Lower lobe of right lung (tissue), 2 donors: ENCODE data around the gene MBNL1. TPM values are rescaled to one million over a fixed set of nuclear protein-coding genes. Genes with fewer than 3 reads are reported as not detected.

Experiments used
- ATAC-seq, 2 donors: fragments of 200-7000 bp; cut with Tn5 transposase; one replicate each; pipeline ENCODE4 v1.9.1; 2020 to 2022; ENCODE audit warnings: mild to moderate bottlenecking in 2 of 2, moderate library complexity in 2 of 2
- DNase-seq: peaks from one replicate; pipeline ENCODE4 v3.0.0-alpha.2; 2020
- H3K27ac ChIP-seq: fragments of 200-600 bp; one replicate; pipeline ENCODE4 v1.8.0; 2022
- H3K27me3 ChIP-seq: fragments of 200-600 bp; one replicate; pipeline ENCODE4 v1.8.0; 2022; ENCODE audit warnings: low read depth
- H3K36me3 ChIP-seq: fragments of 200-600 bp; one replicate; pipeline ENCODE4 v1.8.0; 2022; ENCODE audit warnings: mild to moderate bottlenecking
- H3K4me1 ChIP-seq: fragments of 200-600 bp; one replicate; pipeline ENCODE4 v1.8.0; 2022
- H3K4me3 ChIP-seq: fragments of 200-600 bp; one replicate; pipeline ENCODE4 v1.8.0; 2022; ENCODE audit warnings: mild to moderate bottlenecking
- H3K9me3 ChIP-seq: fragments of 200-600 bp; one replicate; pipeline ENCODE4 v1.8.0; 2022
- CTCF ChIP-seq: fragments of 200-600 bp; IDR thresholded peaks from one replicate; pipeline ENCODE4 v1.8.0; 2022; ENCODE audit warnings: antibody characterized with exemption, mild to moderate bottlenecking
- intact Hi-C: fragments of 100-400 bp; cut with DNase I; formaldehyde crosslinking; loops from one replicate; pipeline ENCODE4 v1.11.0; 2022
- total RNA-seq: library from RNA; stranded (reverse); fragmentation: NEBNext Ultra II Directional; extraction: Animal tissue kit (Norgen Biotek cat#: 25700); gene quantifications from one replicate; pipeline ENCODE4 v1.2.1, GENCODE V29; 2021
- donor health status: DM: no; HTN: yes; CAD: no; lungs with severe emphysema.

MBNL1 gene
- total RNA-seq, 1 donor from 2014 or later = 235 TPM

- TF ChIP-seq CTCF = no peak
- Histone ChIP-seq H3K36me3 (peaks cover 3% of the 10 kb centered on the region), H3K4me3 (no peak overlapping the region), H3K4me1 (peaks cover 84% of the 10 kb centered on the region), H3K27ac (no peak overlapping the region), H3K9me3 (no peaks in the 10 kb centered on the region), H3K27me3 (no peaks in the 10 kb centered on the region)
- intact Hi-C loops = no loop called here
- no peak for DNase-seq
- ATAC-seq = no peak
Measured at GRCh38 chr3:152390647-152391046, 121.9 kb downstream of the MBNL1 start.

DNA sequence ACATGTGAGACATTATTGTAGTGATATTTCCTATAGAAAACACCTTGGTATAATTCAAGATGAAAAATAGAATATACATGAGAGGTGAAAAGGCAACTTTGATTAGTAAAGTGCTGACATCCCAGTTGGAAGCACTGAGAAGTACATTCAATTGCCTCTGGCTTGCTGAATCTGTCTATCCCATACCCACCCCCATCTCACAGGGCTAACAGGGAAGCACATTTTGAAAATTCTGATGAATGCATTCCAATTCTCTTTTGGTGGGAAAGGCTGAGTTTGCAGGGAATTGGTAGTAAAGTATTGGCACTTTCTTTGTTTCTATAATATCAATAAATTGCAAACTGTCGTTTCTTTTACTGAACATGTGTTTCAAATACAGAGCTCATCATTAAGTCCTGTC is 122.9 kb downstream of the MBNL1 start:
- Histone ChIP-seq H3K27ac (peak overlapping the region; percentile 48), H3K4me3 (no peak overlapping the region), H3K4me1 (peaks cover 84% of the 10 kb centered on the region), H3K9me3 (no peaks in the 10 kb centered on the region), H3K36me3 (peaks cover 9% of the 10 kb centered on the region), H3K27me3 (no peaks in the 10 kb centered on the region)
- intact Hi-C loops = no loop called here
- ATAC-seq (no peak), DNase-seq (no peak)
- TF ChIP-seq CTCF = no peak

DNA sequence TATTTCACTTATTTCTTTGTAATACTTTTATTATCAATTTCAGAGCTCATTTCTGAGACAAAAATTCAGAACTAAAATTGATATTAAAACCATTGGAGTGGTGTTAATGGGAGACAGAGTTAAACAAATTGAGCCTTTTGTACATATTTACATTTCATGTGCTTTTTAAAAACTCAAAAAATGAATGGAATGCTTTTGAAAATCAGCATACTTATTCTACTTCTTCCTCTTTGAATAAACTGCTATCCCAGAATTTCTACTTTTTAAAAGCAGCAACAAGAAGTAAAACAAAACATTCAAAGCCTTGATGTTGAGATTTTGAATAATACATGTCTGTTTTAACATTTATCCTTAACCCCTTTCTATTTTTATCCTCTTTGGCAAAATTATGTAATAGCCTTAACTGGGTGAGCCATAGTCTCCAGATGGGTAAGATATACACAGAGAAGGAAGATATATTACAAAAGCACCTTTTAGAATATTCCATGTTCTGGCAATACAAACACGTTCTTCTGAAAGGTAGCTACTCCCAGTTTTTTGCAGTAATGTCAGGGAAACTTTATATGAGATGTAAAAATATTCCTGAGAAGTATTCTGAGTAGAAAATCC is 123.6 kb downstream of the MBNL1 start:
- no peak for TF ChIP-seq CTCF
- Histone ChIP-seq H3K4me1 (peaks cover 78% of the 10 kb centered on the region), H3K36me3 (peaks cover 9% of the 10 kb centered on the region), H3K9me3 (no peaks in the 10 kb centered on the region), H3K4me3 (no peak overlapping the region), H3K27me3 (no peaks in the 10 kb centered on the region), H3K27ac (peak overlapping the region; percentile 48)
- intact Hi-C loops = no loop called here
- ATAC-seq = no peak
- no peak for DNase-seq

GRCh38 chr3:152394246-152394645 is 125.5 kb downstream of the MBNL1 start:
- Histone ChIP-seq H3K4me3 (no peak overlapping the region), H3K27me3 (no peaks in the 10 kb centered on the region), H3K27ac (no peak overlapping the region), H3K9me3 (no peaks in the 10 kb centered on the region), H3K36me3 (peaks cover 9% of the 10 kb centered on the region), H3K4me1 (peaks cover 75% of the 10 kb centered on the region)
- intact Hi-C loops = no loop called here
- no peak for ATAC-seq
- DNase-seq = no peak
- TF ChIP-seq CTCF = no peak

GRCh38 chr3:152395764-152396163 is 127.0 kb downstream of the MBNL1 start:
- no peaks in the 10 kb centered on the region for H3K9me3 ChIP-seq
- no peak for TF ChIP-seq CTCF
- H3K4me1 ChIP-seq = peaks cover 82% of the 10 kb centered on the region
- peak overlapping the region; percentile 33 for H3K27ac ChIP-seq
- no peaks in the 10 kb centered on the region for H3K27me3 ChIP-seq
- intact Hi-C loops = no loop called here
- no peak overlapping the region for H3K4me3 ChIP-seq
- H3K36me3 ChIP-seq = peaks cover 9% of the 10 kb centered on the region
- DNase-seq (no peak), ATAC-seq (no peak)
